Upper lobe of left lung (tissue), 6 donors: ENCODE measurements around the gene PNKD. TPM values are rescaled to one million over a fixed set of nuclear protein-coding genes. Genes with fewer than 3 reads are reported as not detected.

ENCODE experiments used
- ATAC-seq, 2 donors: fragments of 200-7000 bp; cut with Tn5 transposase; one replicate each; pipeline ENCODE4 v1.9.1; 2022; ENCODE audit warnings: mild to moderate bottlenecking in 2 of 2, moderate library complexity in 2 of 2; ENCODE audit not compliant: low FRiP score in 2 of 2
- DNase-seq, 2 donors: peaks; one replicate each; pipeline ENCODE4 v3.0.0-alpha.2; 2019 to 2020
- H3K27ac ChIP-seq, 4 donors: fragments of 200-600 bp; sonication (generic); one replicate each; pipeline ENCODE4 v1.5.1; 2016 to 2019
- H3K27me3 ChIP-seq, 4 donors: fragments of 200-600 bp; sonication (generic); one replicate each; pipeline ENCODE4 v1.5.1; 2017 to 2019
- H3K36me3 ChIP-seq, 4 donors: fragments of 200-600 bp; sonication (generic); one replicate each; pipeline ENCODE4 v1.5.1; 2016 to 2019
- H3K4me1 ChIP-seq, 4 donors: fragments of 200-600 bp; sonication (generic); one replicate each; pipeline ENCODE4 v1.5.1; 2018 to 2019
- H3K4me3 ChIP-seq, 4 donors: fragments of 200-600 bp; sonication (generic); one replicate each; pipeline ENCODE4 v1.5.1; 2017 to 2019; ENCODE audit warnings: mild to moderate bottlenecking in 2 of 4, moderate library complexity in 1 of 4
- H3K9me3 ChIP-seq, 4 donors: fragments of 200-600 bp; sonication (generic); one replicate each; pipeline ENCODE4 v1.5.1; 2018 to 2019
- EP300 ChIP-seq, 4 donors: sonication (generic); formaldehyde crosslinking; IDR thresholded peaks; one replicate each; pipeline ENCODE4 v1.5.1; 2017; ENCODE audit warnings: antibody characterized with exemption in 4 of 4, control low read depth in 2 of 4
- POLR2A ChIP-seq, 4 donors: fragments of 450-650 bp; IDR thresholded peaks; one replicate each; pipeline ENCODE4 v1.5.1; 2016 to 2017; ENCODE audit warnings: antibody characterized with exemption in 4 of 4, mild to moderate bottlenecking in 2 of 4
- POLR2AphosphoS5 ChIP-seq, 2 donors: sonication (generic); formaldehyde crosslinking; IDR thresholded peaks; one replicate each; pipeline ENCODE4 v1.5.1; 2017; ENCODE audit warnings: antibody characterized with exemption in 2 of 2
- WGBS, 2 donors: methylation state at CpG; one replicate each; pipeline ENCODE4 v1.1.5; 2017 to 2018; 5-methylcytosine and 5-hydroxymethylcytosine counted together
- total RNA-seq, 6 donors: library from RNA; depleted of rRNA in 4 of 6; stranded (reverse); fragments of >200 nt in 4 of 6; gene quantifications; one replicate each; pipeline versions ENCODE4 v1.1.0 to v1.2.1, GENCODE V29; 2016 to 2021
- TF ChIP-seq, protein P1 (sequence below), 6 experiments: fragments of 450-650 bp in 4 of 6; fragments of 200-600 bp in 2 of 6; sonication (generic) in 2 of 6; IDR thresholded peaks; one replicate each; pipeline ENCODE4 v1.5.1; 2016 to 2019; ENCODE audit warnings: antibody characterized with exemption in 6 of 6
- donor health status: DM: no; HTN: no; CAD: no; lungs with moderate emphysema.
- donor health status: DM: no; HTN: yes; CAD: no; lungs with severe emphysema.

The PNKD gene
- total RNA-seq, 6 donors from 2014 or later: 69.8 to 153 (median 87.2) TPM

GRCh38 chr2:218354045-218354444 lies 83.7 kb downstream of the PNKD start:
- Histone ChIP-seq H3K4me1 (peaks cover 3 to 16% (median 12%) of the 10 kb centered on the region in 4 donors), H3K27ac (peak overlapping the region in 2 of 4 donors; percentile 60 to 64), H3K9me3 (peaks cover 0 to 16% (median 4%) of the 10 kb centered on the region in 4 donors), H3K27me3 (no peaks in the 10 kb centered on the region), H3K36me3 (no peaks in the 10 kb centered on the region), H3K4me3 (no peak overlapping the region)
- DNase-seq (no peak), ATAC-seq (no peak)
- WGBS, 2 donors: 92 to 96% methylated on average over 14 of the region's 14 CpGs
- TF ChIP-seq, protein P1, sequence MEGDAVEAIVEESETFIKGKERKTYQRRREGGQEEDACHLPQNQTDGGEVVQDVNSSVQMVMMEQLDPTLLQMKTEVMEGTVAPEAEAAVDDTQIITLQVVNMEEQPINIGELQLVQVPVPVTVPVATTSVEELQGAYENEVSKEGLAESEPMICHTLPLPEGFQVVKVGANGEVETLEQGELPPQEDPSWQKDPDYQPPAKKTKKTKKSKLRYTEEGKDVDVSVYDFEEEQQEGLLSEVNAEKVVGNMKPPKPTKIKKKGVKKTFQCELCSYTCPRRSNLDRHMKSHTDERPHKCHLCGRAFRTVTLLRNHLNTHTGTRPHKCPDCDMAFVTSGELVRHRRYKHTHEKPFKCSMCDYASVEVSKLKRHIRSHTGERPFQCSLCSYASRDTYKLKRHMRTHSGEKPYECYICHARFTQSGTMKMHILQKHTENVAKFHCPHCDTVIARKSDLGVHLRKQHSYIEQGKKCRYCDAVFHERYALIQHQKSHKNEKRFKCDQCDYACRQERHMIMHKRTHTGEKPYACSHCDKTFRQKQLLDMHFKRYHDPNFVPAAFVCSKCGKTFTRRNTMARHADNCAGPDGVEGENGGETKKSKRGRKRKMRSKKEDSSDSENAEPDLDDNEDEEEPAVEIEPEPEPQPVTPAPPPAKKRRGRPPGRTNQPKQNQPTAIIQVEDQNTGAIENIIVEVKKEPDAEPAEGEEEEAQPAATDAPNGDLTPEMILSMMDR (IDR thresholded peaks at IDR 0.05): no peak
- TF ChIP-seq POLR2AphosphoS5 (IDR thresholded peaks at IDR 0.05): no peak
- TF ChIP-seq EP300 (IDR thresholded peaks at IDR 0.05): no peak
- no peak for TF ChIP-seq POLR2A (IDR thresholded peaks at IDR 0.05)

GRCh38 chr2:218354850-218355443 lies 84.6 kb downstream of the PNKD start:
- Histone ChIP-seq H3K27ac (peak overlapping the region in 3 of 4 donors; percentile 6 to 64 (median 37)), H3K4me1 (peaks cover 3 to 23% (median 15%) of the 10 kb centered on the region in 4 donors), H3K9me3 (peaks cover 0 to 16% (median 4%) of the 10 kb centered on the region in 4 donors), H3K4me3 (no peak overlapping the region), H3K27me3 (no peaks in the 10 kb centered on the region), H3K36me3 (no peaks in the 10 kb centered on the region)
- TF ChIP-seq EP300 (IDR thresholded peaks at IDR 0.05) (peak in 1 of 4 donors; percentile 66), POLR2AphosphoS5 (IDR thresholded peaks at IDR 0.05) (peak in 1 of 2 donors; percentile 30), POLR2A (IDR thresholded peaks at IDR 0.05) (peak in 1 of 4 donors; percentile 7)
- TF ChIP-seq, protein P1 (IDR thresholded peaks at IDR 0.05): no peak
- DNase-seq: peak in 1 of 2 donors; percentile 89
- WGBS, 2 donors: 68 to 75% methylated on average over 20 of the region's 20 CpGs
- no peak for ATAC-seq

GRCh38 chr2:218357236-218358177 lies 87.2 kb downstream of the PNKD start:
- WGBS, 2 donors: 57 to 73% methylated on average over 17 of the region's 17 CpGs
- ATAC-seq (peak in 1 of 2 donors; percentile 28), DNase-seq (no peak)
- Histone ChIP-seq H3K4me1 (peaks cover 3 to 24% (median 16%) of the 10 kb centered on the region in 4 donors), H3K27ac (peak overlapping the region in 2 of 4 donors; percentile 64 to 69), H3K4me3 (peak overlapping the region in 2 of 4 donors; percentile 2 to 21), H3K36me3 (no peaks in the 10 kb centered on the region), H3K9me3 (no peaks in the 10 kb centered on the region), H3K27me3 (no peaks in the 10 kb centered on the region)
- TF ChIP-seq POLR2A (IDR thresholded peaks at IDR 0.05) (no peak), EP300 (IDR thresholded peaks at IDR 0.05) (no peak), POLR2AphosphoS5 (IDR thresholded peaks at IDR 0.05) (no peak)
- TF ChIP-seq, protein P1 (IDR thresholded peaks at IDR 0.05): no peak

DNA sequence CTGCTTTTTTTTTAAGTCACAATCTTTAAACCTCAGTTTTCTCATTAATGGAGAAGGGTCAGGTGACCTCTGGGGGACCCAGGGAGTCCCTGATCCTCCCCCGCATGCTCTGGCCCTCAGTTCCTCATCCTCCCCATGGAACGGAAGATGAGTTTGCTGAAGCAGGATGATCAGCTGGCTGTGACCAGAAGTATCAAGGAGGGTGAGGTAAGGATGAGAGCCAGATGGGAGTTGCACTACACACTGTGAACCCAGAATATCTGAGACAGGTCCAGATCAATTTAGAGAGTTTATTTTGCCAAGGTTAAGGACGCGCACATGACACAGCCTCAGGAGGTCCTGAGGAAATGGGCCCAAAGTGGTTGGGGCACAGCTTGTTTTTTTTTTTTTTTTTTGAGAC lies 90.1 kb downstream of the PNKD start:
- H3K4me1 ChIP-seq: peaks cover 3 to 22% (median 15%) of the 10 kb centered on the region in 4 donors
- peak in 1 of 2 donors; percentile 67 for ATAC-seq
- peak in 1 of 2 donors; percentile 71 for DNase-seq

More for the DNA sequence above, 90.1 kb downstream of the PNKD start:
- Histone ChIP-seq H3K27me3 (no peaks in the 10 kb centered on the region), H3K4me3 (no peak overlapping the region), H3K9me3 (no peaks in the 10 kb centered on the region), H3K27ac (peak overlapping the region in 3 of 4 donors; percentile 22 to 66 (median 58)), H3K36me3 (no peaks in the 10 kb centered on the region)
- TF ChIP-seq POLR2A (IDR thresholded peaks at IDR 0.05) (peak in 1 of 4 donors; percentile 58), EP300 (IDR thresholded peaks at IDR 0.05) (no peak), POLR2AphosphoS5 (IDR thresholded peaks at IDR 0.05) (no peak)
- TF ChIP-seq, protein P1 (IDR thresholded peaks at IDR 0.05): no peak
- WGBS, 2 donors: 78 to 80% methylated on average over 4 of the region's 4 CpGs
